ENCODE data around the gene KCNMA1. TPM values are rescaled to one million over a fixed set of nuclear protein-coding genes. Genes with fewer than 3 reads are reported as not detected.

The KCNMA1 gene
- total and polyA plus RNA-seq, 9 of the 15 experiments (the other 6 are each of a cell fraction or from before 2014, with no cell fraction given) = 0.01 to 0.95 (median 0.15) TPM; not detected in 4

GRCh38 chr10:77290528-77291155, 347.0 kb downstream of the KCNMA1 start (continued):
- TF ChIP-seq PML (IDR thresholded peaks at IDR 0.05; ENCODE audit: low read length) (no peak), TCF15 (CRISPR knock-in tag; IDR thresholded peaks at IDR 0.05) (no peak), SMARCC2 (IDR thresholded peaks at IDR 0.05; ENCODE audit: low read depth) (no peak), ADNP (tag; IDR thresholded peaks at IDR 0.05) (no peak), CREBBP (IDR thresholded peaks at IDR 0.05; ENCODE audit: low read depth, low read length) (no peak), TEAD4 (IDR thresholded peaks at IDR 0.05; ENCODE audit: low read length) (no peak), TEAD4 (CRISPR knock-in tag; IDR thresholded peaks at IDR 0.05; ENCODE audit: borderline replicate concordance) (no peak), ZKSCAN3 (CRISPR knock-in tag; IDR thresholded peaks at IDR 0.05) (no peak), E2F1 (CRISPR knock-in tag; IDR thresholded peaks at IDR 0.05) (no peak), POLR2AphosphoS2 (IDR thresholded peaks at IDR 0.05; ENCODE audit: low read length) (no peak)

GRCh38 chr10:77289790-77290189, 347.8 kb downstream of the KCNMA1 start:
- H4K20me1 ChIP-seq (replicated peaks; ENCODE audit: control insufficient read depth, insufficient read depth, low read length) = no peaks in the 10 kb centered on the region
- no peaks in the 10 kb centered on the region; a peak in 1 of 5 replicates for H3K4me1 ChIP-seq (replicated peaks in 1 of 2; ENCODE audit: control insufficient read depth in 2 of 2, insufficient read depth in 2 of 2, low read length in 2 of 2)
- no peak overlapping the region for H3K4me3 ChIP-seq
- ATAC-seq (no peak), DNase-seq (ENCODE audit: extremely low read depth in 1 of 4, low spot score in 3 of 4) (no peak), FAIRE-seq (no peak)
- no TSS peak for BruUV-seq (replicated peaks)
- intact Hi-C loops (cut with micrococcal nuclease) = no loop called here
- no peak overlapping the region for H2AFZ ChIP-seq (ENCODE audit: low read depth, low read length)
- 4% methylated on average over 5 of the region's 5 CpGs for WGBS (ENCODE audit: insufficient coverage, low coverage, missing lambda C conversion rate)
- no peaks in the 10 kb centered on the region for H3K36me3 ChIP-seq (ENCODE audit: control insufficient read depth, insufficient read depth, low read length)
- no peaks in the 10 kb centered on the region for H3K9me1 ChIP-seq (ENCODE audit: control insufficient read depth, insufficient read depth, low read length)
- H3K79me2 ChIP-seq (ENCODE audit: control insufficient read depth, insufficient read depth, low read length) = no peaks in the 10 kb centered on the region
- no peaks in the 10 kb centered on the region for H3K9me3 ChIP-seq (replicated peaks; ENCODE audit: control insufficient read depth, insufficient read depth, low read depth, low read length)
- in situ Hi-C loops (cut with MboI) = no loop called here
- ChIA-PET POLR2A (no interaction called here), CTCF (ENCODE audit: low intra/inter-chr PET ratio) (no interaction called here)
- H3K27me3 ChIP-seq (ENCODE audit: control insufficient read depth in 2 of 2, insufficient read depth in 2 of 2, low read length in 2 of 2) = peaks cover 5 to 15% of the 10 kb centered on the region in 2 experiments; a peak in 4 of 5 replicates
- H3K9ac ChIP-seq (ENCODE audit: insufficient read depth in 1 of 2, low read depth in 2 of 2, low read length in 2 of 2) = no peak overlapping the region
- no peak overlapping the region for H3K4me2 ChIP-seq (ENCODE audit: insufficient read depth, low read length)
- TF ChIP-seq SAFB2 (IDR thresholded peaks at IDR 0.05; ENCODE audit: borderline replicate concordance, low read depth, low read length, severe bottlenecking) = no peak
- H3K27ac ChIP-seq (ENCODE audit: extremely low read depth, low read depth, low read length) = no peak overlapping the region
